Measurements from ENCODE around the gene RDX. TPM values are rescaled to one million over a fixed set of nuclear protein-coding genes. Genes with fewer than 3 reads are reported as not detected.

Gene RDX
- total and polyA plus RNA-seq, 2 donors (not counting 1 experiment from before 2014, with no cell fraction given), result 4.4 to 34.8 TPM

DNA sequence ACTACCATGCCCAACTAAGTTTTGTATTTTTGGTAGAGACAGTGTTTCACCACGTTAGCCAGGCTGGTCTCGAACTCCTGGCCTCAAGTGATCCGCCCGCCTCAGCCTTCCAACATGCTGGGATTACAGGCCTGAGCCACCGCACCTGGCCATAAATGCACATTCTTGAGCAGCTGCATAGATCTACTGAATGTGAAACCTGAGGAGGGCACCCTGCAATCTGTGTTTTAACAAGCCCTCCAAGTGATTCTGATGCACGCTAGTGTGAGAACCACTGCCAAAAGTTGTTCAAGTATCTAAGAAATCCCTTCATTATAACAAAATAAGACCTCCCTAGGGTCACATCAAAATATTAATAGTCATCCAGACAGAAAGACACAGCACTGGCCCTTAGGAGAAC is 89.3 kb downstream of the RDX start:
- H3K27me3 Mint-ChIP-seq, result peaks cover 7% of the 10 kb centered on the region
- Histone ChIP-seq H4K20me1 (ENCODE audit: control insufficient read depth, insufficient read depth, low read length, poor library complexity, severe bottlenecking) (no peaks in the 10 kb centered on the region), H3K9ac (ENCODE audit: low read length) (no peak overlapping the region), H3K27ac (ENCODE audit: low read length in 2 of 2) (no peak overlapping the region), H3K4me3 (ENCODE audit: control extremely low read depth in 1 of 5, extremely low read depth in 1 of 5, insufficient read depth in 1 of 5, low read depth in 2 of 5, low read length in 4 of 5) (no peak overlapping the region), H3K36me3 (replicated peaks in 1 of 2; ENCODE audit: control extremely low read depth in 1 of 2, control insufficient read depth in 1 of 2, extremely low read depth in 1 of 2, insufficient read depth in 2 of 2, low read length in 1 of 2) (no peaks in the 10 kb centered on the region), H3K9me3 (ENCODE audit: control extremely low read depth in 1 of 3, control insufficient read depth in 2 of 3, insufficient read depth in 1 of 3, low read length in 2 of 3) (no peaks in the 10 kb centered on the region), H3K4me2 (replicated peaks; ENCODE audit: low read depth, low read length, poor library complexity, severe bottlenecking) (no peak overlapping the region), H3K27me3 (replicated peaks in 1 of 4; ENCODE audit: control extremely low read depth in 1 of 4, control insufficient read depth in 3 of 4, insufficient read depth in 4 of 4, low read length in 3 of 4) (no peaks in the 10 kb centered on the region), H2AFZ (ENCODE audit: insufficient read depth, low read depth, low read length, poor library complexity, severe bottlenecking) (no peak overlapping the region), H3K79me2 (ENCODE audit: control insufficient read depth, insufficient read depth, low read length) (no peaks in the 10 kb centered on the region), H3K4me1 (ENCODE audit: control insufficient read depth in 2 of 2, insufficient read depth in 2 of 2, low read length in 2 of 2) (no peaks in the 10 kb centered on the region)
- H3K4me1 Mint-ChIP-seq, result no peaks in the 10 kb centered on the region
- intact Hi-C loops (cut with micrococcal nuclease), result no loop called here
- TF ChIP-seq, protein P1, sequence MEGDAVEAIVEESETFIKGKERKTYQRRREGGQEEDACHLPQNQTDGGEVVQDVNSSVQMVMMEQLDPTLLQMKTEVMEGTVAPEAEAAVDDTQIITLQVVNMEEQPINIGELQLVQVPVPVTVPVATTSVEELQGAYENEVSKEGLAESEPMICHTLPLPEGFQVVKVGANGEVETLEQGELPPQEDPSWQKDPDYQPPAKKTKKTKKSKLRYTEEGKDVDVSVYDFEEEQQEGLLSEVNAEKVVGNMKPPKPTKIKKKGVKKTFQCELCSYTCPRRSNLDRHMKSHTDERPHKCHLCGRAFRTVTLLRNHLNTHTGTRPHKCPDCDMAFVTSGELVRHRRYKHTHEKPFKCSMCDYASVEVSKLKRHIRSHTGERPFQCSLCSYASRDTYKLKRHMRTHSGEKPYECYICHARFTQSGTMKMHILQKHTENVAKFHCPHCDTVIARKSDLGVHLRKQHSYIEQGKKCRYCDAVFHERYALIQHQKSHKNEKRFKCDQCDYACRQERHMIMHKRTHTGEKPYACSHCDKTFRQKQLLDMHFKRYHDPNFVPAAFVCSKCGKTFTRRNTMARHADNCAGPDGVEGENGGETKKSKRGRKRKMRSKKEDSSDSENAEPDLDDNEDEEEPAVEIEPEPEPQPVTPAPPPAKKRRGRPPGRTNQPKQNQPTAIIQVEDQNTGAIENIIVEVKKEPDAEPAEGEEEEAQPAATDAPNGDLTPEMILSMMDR (IDR thresholded peaks at IDR 0.05), result no peak
- TF ChIP-seq EZH2 (IDR thresholded peaks at IDR 0.05; ENCODE audit: borderline replicate concordance, insufficient read depth, low read depth, low read length, poor library complexity, severe bottlenecking), result no peak
- H3K9me3 Mint-ChIP-seq (ENCODE audit: insufficient read depth), result no peaks in the 10 kb centered on the region
- no peak for DNase-seq
- H3K4me3 Mint-ChIP-seq, result no peak overlapping the region
- ATAC-seq (ENCODE audit: low read depth), result no peak
- WGBS (ENCODE audit: insufficient coverage), result 98% methylated on average over 6 of the region's 6 CpGs
- ChIA-PET POLR2A (no interaction called here), CTCF (interaction anchor here (0.6 to 0.8 kb wide), 3 partner anchors 8 to 239 kb away, joined by 3 to 4 read pairs (median 4); no protein-coding TSS in a partner anchor)
- no peak overlapping the region for H3K27ac Mint-ChIP-seq

DNA sequence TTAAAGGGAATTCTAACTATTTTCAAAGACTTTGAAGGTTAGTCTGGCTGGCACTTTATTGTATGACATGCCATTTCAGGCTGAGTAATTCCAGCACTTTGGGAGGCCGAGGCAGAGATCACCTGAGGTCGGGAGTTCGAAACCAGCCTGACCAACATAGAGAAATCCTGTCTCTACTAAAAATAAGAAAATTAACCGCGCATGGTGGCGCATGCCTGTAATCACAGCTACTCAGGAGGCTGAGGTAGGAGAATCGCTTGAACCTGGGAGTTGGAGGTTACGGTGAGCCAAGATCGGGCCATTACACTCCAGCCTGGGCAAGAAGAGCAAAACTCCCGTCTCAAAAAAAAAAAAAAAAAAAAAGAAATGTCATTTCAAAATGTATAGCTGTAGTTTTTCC is 95.6 kb downstream of the RDX start:
- no peak overlapping the region for H3K27ac ChIP-seq (ENCODE audit: low read length in 2 of 2)
- no peak overlapping the region for H3K9ac ChIP-seq (ENCODE audit: low read length)
- H3K9me3 ChIP-seq (ENCODE audit: control extremely low read depth in 1 of 3, control insufficient read depth in 2 of 3, insufficient read depth in 1 of 3, low read length in 2 of 3), result no peaks in the 10 kb centered on the region
- Mint-ChIP-seq H3K4me3 (no peak overlapping the region), H3K9me3 (ENCODE audit: insufficient read depth) (no peaks in the 10 kb centered on the region), H3K27me3 (peaks cover 26% of the 10 kb centered on the region), H3K27ac (no peak overlapping the region), H3K4me1 (no peaks in the 10 kb centered on the region)
- peaks cover 0 to 9% (median 5%) of the 10 kb centered on the region in 4 experiments for H3K27me3 ChIP-seq (replicated peaks in 1 of 4; ENCODE audit: control extremely low read depth in 1 of 4, control insufficient read depth in 3 of 4, insufficient read depth in 4 of 4, low read length in 3 of 4)
- no peaks in the 10 kb centered on the region for H3K79me2 ChIP-seq (ENCODE audit: control insufficient read depth, insufficient read depth, low read length)
- CTCF ChIA-PET, result interaction anchor here (0.6 to 7.2 kb wide), 45 partner anchors 9 to 1483 kb away, joined by 3 to 172 read pairs (median 4); partner anchors contain the start of genes FDX1 and RDX
- no peak overlapping the region for H2AFZ ChIP-seq (ENCODE audit: insufficient read depth, low read depth, low read length, poor library complexity, severe bottlenecking)
- ATAC-seq (ENCODE audit: low read depth), result no peak
- intact Hi-C loops (cut with micrococcal nuclease), result loop anchor here (1.0 to 5.0 kb wide), 6 partner anchors 166 to 1245 kb away; no protein-coding TSS in a partner anchor
- no peak overlapping the region for H3K4me3 ChIP-seq (ENCODE audit: control extremely low read depth in 1 of 5, extremely low read depth in 1 of 5, insufficient read depth in 1 of 5, low read depth in 2 of 5, low read length in 4 of 5)
- H4K20me1 ChIP-seq (ENCODE audit: control insufficient read depth, insufficient read depth, low read length, poor library complexity, severe bottlenecking), result no peaks in the 10 kb centered on the region
- no peaks in the 10 kb centered on the region for H3K36me3 ChIP-seq (replicated peaks in 1 of 2; ENCODE audit: control extremely low read depth in 1 of 2, control insufficient read depth in 1 of 2, extremely low read depth in 1 of 2, insufficient read depth in 2 of 2, low read length in 1 of 2)
- TF ChIP-seq, protein P1 (IDR thresholded peaks at IDR 0.05), result no peak
- no peak for TF ChIP-seq EZH2 (IDR thresholded peaks at IDR 0.05; ENCODE audit: borderline replicate concordance, insufficient read depth, low read depth, low read length, poor library complexity, severe bottlenecking)
- H3K4me2 ChIP-seq (replicated peaks; ENCODE audit: low read depth, low read length, poor library complexity, severe bottlenecking), result no peak overlapping the region
- DNase-seq, result no peak
- POLR2A ChIA-PET, result no interaction called here
- no peaks in the 10 kb centered on the region for H3K4me1 ChIP-seq (ENCODE audit: control insufficient read depth in 2 of 2, insufficient read depth in 2 of 2, low read length in 2 of 2)
- 93% methylated on average over 4 of the region's 10 CpGs for WGBS (ENCODE audit: insufficient coverage)
